Coronary artery (tissue), 2 donors: ENCODE measurements around the gene BRD1.

ENCODE experiments used
- DNase-seq: peaks from one replicate; pipeline ENCODE4 v3.0.0-alpha.2; 2017; ENCODE audit warnings: low spot score
- H3K27ac ChIP-seq, 2 donors: fragments of 200-600 bp; sonication (generic); one replicate each; pipeline ENCODE4 v1.5.1; 2016 to 2019
- H3K4me3 ChIP-seq: fragments of 200-600 bp; sonication (generic); 2 replicates; pipeline ENCODE4 v1.5.1; 2016; ENCODE audit warnings: mild to moderate bottlenecking, moderate library complexity
- CTCF ChIP-seq: fragments of 200-600 bp; sonication (generic); IDR thresholded peaks from one replicate; pipeline ENCODE4 v1.5.1; 2019; ENCODE audit warnings: antibody characterized with exemption

Gene BRD1

GRCh38 chr22:49791682-49792081, 36.0 kb downstream of the BRD1 start:
- TF ChIP-seq CTCF: no peak
- Histone ChIP-seq H3K27ac (no peak overlapping the region), H3K4me3 (no peak overlapping the region)
- DNase-seq: no peak

GRCh38 chr22:49790912-49791311, 36.8 kb downstream of the BRD1 start:
- H3K27ac ChIP-seq: no peak overlapping the region
- H3K4me3 ChIP-seq: no peak overlapping the region
- no peak for DNase-seq
- no peak for TF ChIP-seq CTCF

DNA sequence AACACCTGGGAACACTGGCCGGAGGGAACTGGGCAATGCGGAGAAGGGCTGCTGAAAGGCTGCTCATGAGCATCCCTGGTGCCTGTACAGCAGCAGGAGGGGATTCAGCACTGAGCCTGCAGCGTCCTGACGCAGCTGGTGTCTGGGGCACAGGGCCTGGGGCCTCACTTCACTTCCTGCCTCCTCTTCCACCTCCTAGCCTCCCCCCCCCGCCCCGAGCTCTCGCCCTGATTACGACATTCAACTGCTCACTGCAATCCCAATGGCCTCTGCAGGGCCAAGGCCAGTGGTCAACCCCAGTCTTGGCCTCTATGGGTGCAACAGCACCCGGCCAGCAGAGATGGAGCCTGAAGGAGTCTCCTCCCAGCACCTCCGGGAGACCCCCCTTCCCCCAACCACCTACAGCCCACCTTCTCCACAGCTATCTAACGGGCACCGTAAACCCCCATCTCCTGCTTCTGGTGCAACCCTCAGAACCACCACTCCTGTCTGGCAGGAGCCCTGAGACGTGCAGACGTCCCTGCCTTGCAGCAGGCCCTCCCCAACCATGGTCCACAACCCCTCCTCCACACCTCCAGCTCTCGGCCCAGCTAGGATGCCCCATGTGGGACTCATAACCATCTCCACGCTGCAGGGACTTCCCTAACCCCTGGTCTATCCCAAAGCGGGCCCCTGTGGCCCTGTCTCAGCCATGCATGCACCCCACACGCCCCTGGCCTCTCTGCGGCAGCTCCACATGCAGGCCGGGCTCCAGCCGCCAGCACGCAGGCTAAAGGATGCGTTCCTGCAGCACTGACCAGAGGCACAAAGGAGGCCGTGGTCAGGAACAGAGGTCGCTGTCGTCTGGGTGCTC, 38.2 kb downstream of the BRD1 start:
- peak overlapping the region; percentile 35 to 78 for H3K27ac ChIP-seq
- peak overlapping the region; percentile 48 for H3K4me3 ChIP-seq
- TF ChIP-seq CTCF: no peak
- no peak for DNase-seq

- TF ChIP-seq CTCF: no peak
- peak overlapping the region; percentile 35 to 78 for H3K27ac ChIP-seq
- DNase-seq: no peak
These were observed 39.2 kb downstream of the BRD1 start for GRCh38 chr22:49788504-49788903.

GRCh38 chr22:49787861-49788260, 39.8 kb downstream of the BRD1 start:
- TF ChIP-seq CTCF: no peak
- no peak for DNase-seq
- Histone ChIP-seq H3K27ac (no peak overlapping the region), H3K4me3 (no peak overlapping the region)

More at GRCh38 chr22:49788504-49788903, 39.2 kb downstream of the BRD1 start:
- peak overlapping the region; percentile 48 for H3K4me3 ChIP-seq

GRCh38 chr22:49786976-49787706, 40.5 kb downstream of the BRD1 start:
- H3K27ac ChIP-seq: no peak overlapping the region
- TF ChIP-seq CTCF: no peak
- no peak overlapping the region for H3K4me3 ChIP-seq
- no peak for DNase-seq
